HG03460 (cell line): ENCODE results near the gene CECR2.
"Not testable (repeated sequence)": the region's sequence is repeated elsewhere in the genome, so short reads cannot be mapped to it uniquely, and the experiment has no call there.

Experiments used
- ATAC-seq: cut with Tn5 transposase; IDR thresholded peaks from one replicate; pipeline ENCODE4 v1.9.1; 2021; ENCODE audit not compliant: unreplicated experiment

Gene CECR2

GRCh38 chr22:17401728-17402127, 32.5 kb downstream of the CECR2 start:
- ATAC-seq: no peak

GRCh38 chr22:17402293-17402692, 33.0 kb downstream of the CECR2 start:
- no peak for ATAC-seq

- ATAC-seq: no peak
These were observed 34.6 kb downstream of the CECR2 start for GRCh38 chr22:17403906-17404305.

GRCh38 chr22:17407643-17408042, 38.4 kb downstream of the CECR2 start:
- ATAC-seq: no peak

GRCh38 chr22:17410576-17410975, 41.3 kb downstream of the CECR2 start:
- ATAC-seq: no peak

- ATAC-seq: no peak
These were observed 42.0 kb downstream of the CECR2 start for GRCh38 chr22:17411213-17411612.

GRCh38 chr22:17412232-17412631, 43.0 kb downstream of the CECR2 start:
- no peak for ATAC-seq

- no peak for ATAC-seq
These were observed 49.6 kb downstream of the CECR2 start for GRCh38 chr22:17418890-17419324.

GRCh38 chr22:17419348-17419747, 50.1 kb downstream of the CECR2 start:
- ATAC-seq: no peak

GRCh38 chr22:17422736-17423343, 53.6 kb downstream of the CECR2 start:
- no peak for ATAC-seq

- ATAC-seq: no peak
These were observed 54.4 kb downstream of the CECR2 start for GRCh38 chr22:17423616-17424015.

- ATAC-seq: not testable (repeated sequence)
These were observed 58.3 kb downstream of the CECR2 start for GRCh38 chr22:17427528-17427927.

- ATAC-seq: no peak
These were observed 60.3 kb downstream of the CECR2 start for GRCh38 chr22:17429516-17429915.

GRCh38 chr22:17430412-17430811, 61.2 kb downstream of the CECR2 start:
- ATAC-seq: no peak

GRCh38 chr22:17431179-17431578, 61.9 kb downstream of the CECR2 start:
- no peak for ATAC-seq

- ATAC-seq: no peak
These were observed 65.6 kb downstream of the CECR2 start for GRCh38 chr22:17434856-17435255.

- ATAC-seq: no peak
These were observed 66.1 kb downstream of the CECR2 start for GRCh38 chr22:17435375-17435774.

GRCh38 chr22:17436382-17436980, 67.2 kb downstream of the CECR2 start:
- ATAC-seq: no peak

GRCh38 chr22:17436981-17437412, 67.7 kb downstream of the CECR2 start:
- no peak for ATAC-seq

GRCh38 chr22:17438026-17438425, 68.8 kb downstream of the CECR2 start:
- ATAC-seq: no peak

GRCh38 chr22:17441326-17441725, 72.1 kb downstream of the CECR2 start:
- no peak for ATAC-seq

- ATAC-seq: no peak
These were observed 74.3 kb downstream of the CECR2 start for GRCh38 chr22:17443405-17444203.
